Left ventricle myocardium inferior (tissue), 1 donor: ENCODE results near the gene GPR84. TPM values are rescaled to one million over a fixed set of nuclear protein-coding genes. Genes with fewer than 3 reads are reported as not detected.

Experiments used
- DNase-seq: peaks from one replicate; pipeline ENCODE4 v3.0.0-alpha.2; 2020
- H3K27ac ChIP-seq: fragments of 200-600 bp; replicated peaks from 2 replicates; pipeline ENCODE4 v1.8.0; 2021
- H3K27me3 ChIP-seq: fragments of 200-600 bp; 2 replicates; pipeline ENCODE4 v1.8.0; 2021; ENCODE audit warnings: low read depth
- H3K36me3 ChIP-seq: fragments of 200-600 bp; 2 replicates; pipeline ENCODE4 v1.8.0; 2021
- H3K4me1 ChIP-seq: fragments of 200-600 bp; 2 replicates; pipeline ENCODE4 v1.8.0; 2021
- H3K4me3 ChIP-seq: fragments of 200-600 bp; 2 replicates; pipeline ENCODE4 v1.8.0; 2021; ENCODE audit warnings: mild to moderate bottlenecking, moderate library complexity
- H3K9me3 ChIP-seq: fragments of 200-600 bp; replicated peaks from 2 replicates; pipeline ENCODE4 v1.8.0; 2021
- CTCF ChIP-seq: fragments of 200-600 bp; IDR thresholded peaks from 2 replicates; pipeline ENCODE4 v1.8.0; 2021; ENCODE audit warnings: antibody characterized with exemption, mild to moderate bottlenecking, borderline replicate concordance
- intact Hi-C: fragments of 100-400 bp; cut with micrococcal nuclease; formaldehyde crosslinking; loops from one replicate; pipeline ENCODE4 v1.11.0; 2022
- total RNA-seq: library from RNA; stranded (reverse); fragmentation: NEBNext Ultra II Directional; extraction: Animal tissue kit (Norgen Biotek cat#: 25700); gene quantifications from one replicate; pipeline ENCODE4 v1.2.1, GENCODE V29; 2021
- donor health status: DM: no; HTN: yes; CAD: no; lungs with severe emphysema.

Gene GPR84
- total RNA-seq, 1 donor from 2014 or later, result not detected

GRCh38 chr12:54409267-54409666 lies 45.0 kb upstream of the GPR84 start:
- DNase-seq, result no peak
- Histone ChIP-seq H3K36me3 (peaks cover 72% of the 10 kb centered on the region), H3K9me3 (no peaks in the 10 kb centered on the region), H3K4me3 (no peak overlapping the region), H3K27me3 (no peaks in the 10 kb centered on the region), H3K4me1 (peaks cover 99% of the 10 kb centered on the region), H3K27ac (peak overlapping the region; percentile 82)
- TF ChIP-seq CTCF, result no peak
- intact Hi-C loops, result no loop called here

GRCh38 chr12:54407183-54407905 lies 43.1 kb upstream of the GPR84 start:
- peak overlapping the region; percentile 31 for H3K4me3 ChIP-seq
- no peak for TF ChIP-seq CTCF
- intact Hi-C loops, result no loop called here
- H3K9me3 ChIP-seq, result no peaks in the 10 kb centered on the region
- H3K4me1 ChIP-seq, result peaks cover 82% of the 10 kb centered on the region
- peaks cover 91% of the 10 kb centered on the region for H3K36me3 ChIP-seq
- H3K27ac ChIP-seq, result peak overlapping the region; percentile 82
- H3K27me3 ChIP-seq, result no peaks in the 10 kb centered on the region
- DNase-seq, result no peak

GRCh38 chr12:54405573-54405972 lies 41.3 kb upstream of the GPR84 start:
- peaks cover 99% of the 10 kb centered on the region for H3K36me3 ChIP-seq
- TF ChIP-seq CTCF, result no peak
- H3K27me3 ChIP-seq, result no peaks in the 10 kb centered on the region
- DNase-seq, result no peak
- H3K9me3 ChIP-seq, result no peaks in the 10 kb centered on the region
- peaks cover 64% of the 10 kb centered on the region for H3K4me1 ChIP-seq
- H3K4me3 ChIP-seq, result no peak overlapping the region
- intact Hi-C loops, result no loop called here
- H3K27ac ChIP-seq, result no peak overlapping the region

GRCh38 chr12:54405106-54405505 lies 40.8 kb upstream of the GPR84 start:
- intact Hi-C loops, result no loop called here
- Histone ChIP-seq H3K9me3 (no peaks in the 10 kb centered on the region), H3K27me3 (no peaks in the 10 kb centered on the region), H3K4me1 (peaks cover 59% of the 10 kb centered on the region), H3K36me3 (peaks cover 99% of the 10 kb centered on the region), H3K4me3 (no peak overlapping the region), H3K27ac (peak overlapping the region; percentile 51)
- TF ChIP-seq CTCF, result no peak
- DNase-seq, result no peak

GRCh38 chr12:54404061-54405004 lies 40.0 kb upstream of the GPR84 start:
- H3K36me3 ChIP-seq, result peaks cover 100% of the 10 kb centered on the region
- peak overlapping the region; percentile 51 for H3K27ac ChIP-seq
- H3K9me3 ChIP-seq, result no peaks in the 10 kb centered on the region
- peak; percentile 95 for TF ChIP-seq CTCF
- peaks cover 52% of the 10 kb centered on the region for H3K4me1 ChIP-seq
- no peak overlapping the region for H3K4me3 ChIP-seq
- intact Hi-C loops, result no loop called here
- no peaks in the 10 kb centered on the region for H3K27me3 ChIP-seq
- DNase-seq, result no peak
